ENCODE measurements around the gene TSC22D2.

Gene TSC22D2

DNA sequence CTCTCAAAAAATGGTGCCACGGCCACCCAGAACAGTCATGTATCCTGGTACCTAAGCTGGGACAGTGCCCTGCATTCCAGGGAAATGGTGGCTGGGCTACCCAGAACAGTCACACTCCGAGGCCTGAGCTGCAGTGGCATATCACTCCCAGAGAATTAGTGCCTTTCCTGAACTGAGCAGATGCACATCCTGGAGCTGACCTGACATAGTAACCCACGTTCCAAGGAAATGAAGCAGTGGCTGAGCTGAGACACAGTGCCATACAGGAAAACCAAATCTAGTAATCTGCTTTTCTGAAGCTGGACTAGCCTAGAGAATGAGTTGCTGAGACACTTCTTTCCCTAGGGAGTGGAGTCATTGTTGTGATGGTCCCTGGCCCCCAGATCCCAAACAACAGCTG, 96.4 kb downstream of the TSC22D2 start:
- H3K4me3 ChIP-seq (ENCODE audit: low read depth, low read length): no peak overlapping the region
- DNase-seq (ENCODE audit: low read depth): no peak
- TF ChIP-seq, protein P1, sequence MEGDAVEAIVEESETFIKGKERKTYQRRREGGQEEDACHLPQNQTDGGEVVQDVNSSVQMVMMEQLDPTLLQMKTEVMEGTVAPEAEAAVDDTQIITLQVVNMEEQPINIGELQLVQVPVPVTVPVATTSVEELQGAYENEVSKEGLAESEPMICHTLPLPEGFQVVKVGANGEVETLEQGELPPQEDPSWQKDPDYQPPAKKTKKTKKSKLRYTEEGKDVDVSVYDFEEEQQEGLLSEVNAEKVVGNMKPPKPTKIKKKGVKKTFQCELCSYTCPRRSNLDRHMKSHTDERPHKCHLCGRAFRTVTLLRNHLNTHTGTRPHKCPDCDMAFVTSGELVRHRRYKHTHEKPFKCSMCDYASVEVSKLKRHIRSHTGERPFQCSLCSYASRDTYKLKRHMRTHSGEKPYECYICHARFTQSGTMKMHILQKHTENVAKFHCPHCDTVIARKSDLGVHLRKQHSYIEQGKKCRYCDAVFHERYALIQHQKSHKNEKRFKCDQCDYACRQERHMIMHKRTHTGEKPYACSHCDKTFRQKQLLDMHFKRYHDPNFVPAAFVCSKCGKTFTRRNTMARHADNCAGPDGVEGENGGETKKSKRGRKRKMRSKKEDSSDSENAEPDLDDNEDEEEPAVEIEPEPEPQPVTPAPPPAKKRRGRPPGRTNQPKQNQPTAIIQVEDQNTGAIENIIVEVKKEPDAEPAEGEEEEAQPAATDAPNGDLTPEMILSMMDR (IDR thresholded peaks at IDR 0.05; ENCODE audit: low read depth, low read length): no peak
- TF ChIP-seq, protein P2, sequence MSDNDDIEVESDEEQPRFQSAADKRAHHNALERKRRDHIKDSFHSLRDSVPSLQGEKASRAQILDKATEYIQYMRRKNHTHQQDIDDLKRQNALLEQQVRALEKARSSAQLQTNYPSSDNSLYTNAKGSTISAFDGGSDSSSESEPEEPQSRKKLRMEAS (IDR thresholded peaks at IDR 0.05; ENCODE audit: low read depth, low read length): no peak

DNA sequence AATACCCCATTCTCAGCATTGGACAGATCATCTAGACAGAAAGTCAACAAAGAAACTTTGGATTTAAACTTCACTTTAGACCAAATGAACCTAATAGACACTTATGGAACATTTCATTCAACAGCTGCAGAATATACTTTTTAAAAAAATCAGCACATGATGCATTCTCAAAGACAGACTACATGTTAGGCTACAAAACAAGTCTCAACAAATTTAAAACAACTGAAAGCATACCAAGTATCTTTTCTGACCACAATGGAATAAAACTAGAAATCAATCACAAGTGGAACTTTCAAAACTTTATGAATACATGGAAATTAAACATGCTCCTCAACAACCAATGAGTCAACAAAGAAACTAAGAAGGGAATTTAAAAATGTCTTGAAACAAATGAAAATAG, 100.3 kb downstream of the TSC22D2 start:
- DNase-seq (ENCODE audit: low read depth): no peak

DNA sequence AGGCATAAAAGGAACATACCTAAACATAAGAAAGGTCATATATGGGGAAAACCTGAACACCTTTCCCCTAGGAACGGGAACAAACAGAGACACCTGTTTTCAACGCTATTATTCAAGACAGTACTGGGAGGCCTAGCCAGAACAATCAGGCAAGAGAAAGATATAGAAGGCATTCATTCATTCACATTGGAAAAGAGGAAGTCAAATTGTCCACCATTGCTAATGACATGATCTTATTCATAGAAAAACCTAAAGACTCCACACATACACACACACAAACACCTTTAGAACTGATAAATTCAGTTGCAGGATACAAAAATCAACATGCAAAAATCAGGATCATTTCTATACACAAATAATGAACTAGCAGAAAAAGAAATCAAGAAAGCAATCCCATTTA, 101.7 kb downstream of the TSC22D2 start:
- TF ChIP-seq, protein P1 (IDR thresholded peaks at IDR 0.05; ENCODE audit: low read depth, low read length): no peak
- no peak for TF ChIP-seq MYC (IDR thresholded peaks at IDR 0.05; ENCODE audit: low read depth, low read length)
- TF ChIP-seq, protein P2 (IDR thresholded peaks at IDR 0.05; ENCODE audit: low read depth, low read length): no peak
- no peak for TF ChIP-seq POLR2A (IDR thresholded peaks at IDR 0.05; ENCODE audit: extremely low read depth, insufficient read length)
- no peak overlapping the region for H3K4me3 ChIP-seq (ENCODE audit: low read depth, low read length)

More for the DNA sequence above, 100.3 kb downstream of the TSC22D2 start:
- TF ChIP-seq, protein P2 (IDR thresholded peaks at IDR 0.05; ENCODE audit: low read depth, low read length): no peak
- no peak for TF ChIP-seq POLR2A (IDR thresholded peaks at IDR 0.05; ENCODE audit: extremely low read depth, insufficient read length)
- no peak for TF ChIP-seq MYC (IDR thresholded peaks at IDR 0.05; ENCODE audit: low read depth, low read length)
- TF ChIP-seq, protein P1 (IDR thresholded peaks at IDR 0.05; ENCODE audit: low read depth, low read length): no peak
- H3K4me3 ChIP-seq (ENCODE audit: low read depth, low read length): no peak overlapping the region

DNA sequence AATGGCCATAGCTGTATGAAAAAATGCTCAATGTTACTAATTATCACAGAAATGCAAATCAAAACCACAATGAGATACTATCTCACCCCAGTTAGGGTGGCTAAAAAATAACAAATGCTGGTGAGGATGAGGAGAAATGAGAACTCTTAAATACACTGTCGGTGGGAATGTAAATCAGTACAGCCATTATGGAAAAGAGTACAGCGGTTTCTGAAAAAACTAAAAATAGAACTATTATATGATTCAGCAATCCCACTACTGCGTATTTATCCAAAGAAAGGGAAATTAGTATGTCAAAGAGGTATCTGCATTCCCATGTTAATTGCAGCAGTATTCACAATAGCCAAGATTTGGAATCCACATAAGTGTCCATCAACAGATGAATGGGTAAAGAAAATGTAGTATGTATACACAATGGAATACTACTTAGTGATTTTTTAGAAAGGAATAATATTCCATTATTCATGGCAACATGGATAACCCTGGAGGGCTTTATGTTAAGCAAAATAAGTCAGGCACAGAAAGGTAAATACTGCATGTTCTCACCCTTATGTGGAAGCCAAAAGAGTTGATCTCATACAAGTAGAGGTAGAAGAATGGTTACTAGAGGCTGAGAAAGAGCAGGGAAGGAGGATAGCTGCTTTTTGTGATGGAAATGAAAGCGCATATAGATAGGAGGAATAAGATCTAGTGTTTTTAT, 103.2 kb downstream of the TSC22D2 start:
- no peak for DNase-seq (ENCODE audit: low read depth)
- no peak overlapping the region for H3K4me3 ChIP-seq (ENCODE audit: low read depth, low read length)

More for the DNA sequence above, 101.7 kb downstream of the TSC22D2 start:
- DNase-seq (ENCODE audit: low read depth): no peak

DNA sequence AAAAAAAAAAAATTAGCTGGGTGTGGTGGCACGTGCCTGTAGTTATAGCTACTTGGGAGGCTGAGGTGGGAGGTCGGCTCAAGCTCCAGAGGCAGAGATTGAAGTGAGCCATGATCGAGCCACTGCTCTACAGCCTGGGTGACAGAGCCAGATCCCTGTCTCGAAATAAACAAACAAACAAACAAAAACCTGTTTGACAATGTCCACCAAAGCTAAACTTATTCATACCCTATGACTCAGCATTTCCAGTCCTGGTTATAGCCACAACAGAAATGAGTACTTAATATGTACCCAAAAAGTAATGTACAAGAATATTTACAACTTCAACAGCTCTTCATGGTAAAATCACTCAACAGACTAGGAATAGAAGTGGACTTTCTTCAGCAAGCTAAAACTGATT, 107.1 kb downstream of the TSC22D2 start:
- TF ChIP-seq POLR2A (IDR thresholded peaks at IDR 0.05; ENCODE audit: extremely low read depth, insufficient read length) (no peak), MYC (IDR thresholded peaks at IDR 0.05; ENCODE audit: low read depth, low read length) (no peak)
- TF ChIP-seq, protein P2 (IDR thresholded peaks at IDR 0.05; ENCODE audit: low read depth, low read length): no peak
- TF ChIP-seq, protein P1 (IDR thresholded peaks at IDR 0.05; ENCODE audit: low read depth, low read length): no peak
- no peak for DNase-seq (ENCODE audit: low read depth)
- H3K4me3 ChIP-seq (ENCODE audit: low read depth, low read length): no peak overlapping the region

More for the DNA sequence above, 103.2 kb downstream of the TSC22D2 start:
- TF ChIP-seq, protein P1 (IDR thresholded peaks at IDR 0.05; ENCODE audit: low read depth, low read length): no peak
- TF ChIP-seq MYC (IDR thresholded peaks at IDR 0.05; ENCODE audit: low read depth, low read length) (no peak), POLR2A (IDR thresholded peaks at IDR 0.05; ENCODE audit: extremely low read depth, insufficient read length) (no peak)
- TF ChIP-seq, protein P2 (IDR thresholded peaks at IDR 0.05; ENCODE audit: low read depth, low read length): no peak

Measured in NB4 (cell line).